HEK293T (cell line): ENCODE measurements around the gene BRF1.

Experiments
- CTCF ChIA-PET: fragments of 350-600 bp; formaldehyde crosslinking; extraction: SDS; loops from one replicate; lab custom pipeline; 2021; ENCODE audit warnings: antibody characterized with exemption, inconsistent platforms; lab: Yijun Ruan, JAX
- POLR2A ChIA-PET: fragments of 350-600 bp; formaldehyde crosslinking; extraction: SDS; loops from one replicate; lab custom pipeline; 2020; ENCODE audit warnings: antibody characterized with exemption, inconsistent platforms; lab: Yijun Ruan, JAX
- DNase-seq: peaks from one replicate; pipeline ENCODE4 v3.0.0; 2012; ENCODE audit warnings: mixed read lengths; ENCODE audit errors: extremely low spot score
- ARNT ChIP-seq: fragments of 450-650 bp; IDR thresholded peaks from 2 replicates; pipeline ENCODE4 v1.6.1; 2017; ENCODE audit warnings: mild to moderate bottlenecking
- BHLHE40 ChIP-seq: fragments of 450-650 bp; IDR thresholded peaks from 2 replicates; pipeline ENCODE4 v1.6.1; 2016; ENCODE audit warnings: mild to moderate bottlenecking, moderate library complexity, borderline replicate concordance
- CTBP1 ChIP-seq: fragments of 450-650 bp; IDR thresholded peaks from 2 replicates; pipeline ENCODE4 v1.6.1; 2016; ENCODE audit warnings: borderline replicate concordance
- ELF4 ChIP-seq: fragments of 450-650 bp; IDR thresholded peaks from 2 replicates; pipeline ENCODE4 v1.6.1; 2017; ENCODE audit warnings: antibody characterized with exemption
- FOXA1 ChIP-seq: fragments of 450-650 bp; IDR thresholded peaks from 2 replicates; pipeline ENCODE4 v1.6.1; 2016; ENCODE audit warnings: mild to moderate bottlenecking
- FOXK2 ChIP-seq: fragments of 450-650 bp; IDR thresholded peaks from 2 replicates; pipeline ENCODE4 v1.6.1; 2016; ENCODE audit warnings: mild to moderate bottlenecking
- FOXM1 ChIP-seq: fragments of 450-650 bp; IDR thresholded peaks from 2 replicates; pipeline ENCODE4 v1.6.1; 2017; ENCODE audit warnings: mild to moderate bottlenecking, borderline replicate concordance
- HDGF ChIP-seq: fragments of 450-650 bp; IDR thresholded peaks from 2 replicates; pipeline ENCODE4 v1.6.1; 2017; ENCODE audit warnings: antibody characterized with exemption, borderline replicate concordance
- L3MBTL2 ChIP-seq: fragments of 450-650 bp; conservative IDR thresholded peaks from 2 replicates; pipeline ENCODE4 v1.6.1; 2016; ENCODE audit warnings: mild to moderate bottlenecking
- LEF1 ChIP-seq: fragments of 450-650 bp; IDR thresholded peaks from 2 replicates; pipeline ENCODE4 v1.6.1; 2017; ENCODE audit warnings: mild to moderate bottlenecking, borderline replicate concordance
- NFRKB ChIP-seq: fragments of 450-650 bp; IDR thresholded peaks from 2 replicates; pipeline ENCODE4 v1.6.1; 2016; ENCODE audit warnings: mild to moderate bottlenecking, moderate library complexity
- PKNOX1 ChIP-seq: fragments of 450-650 bp; IDR thresholded peaks from 2 replicates; pipeline ENCODE4 v1.6.1; 2016
- SP1 ChIP-seq: fragments of 450-650 bp; IDR thresholded peaks from 2 replicates; pipeline ENCODE4 v1.6.1; 2017
- SUZ12 ChIP-seq: fragments of 450-650 bp; IDR thresholded peaks from 2 replicates; pipeline ENCODE4 v1.6.1; 2016; ENCODE audit warnings: mild to moderate bottlenecking
- TARDBP ChIP-seq: fragments of 450-650 bp; IDR thresholded peaks from 2 replicates; pipeline ENCODE4 v1.6.1; 2016
- ZNF384 ChIP-seq: fragments of 450-650 bp; IDR thresholded peaks from 2 replicates; pipeline ENCODE4 v1.6.1; 2016

BRF1 gene

GRCh38 chr14:105229099-105229655, 71.6 kb downstream of the BRF1 start:
- no peak for DNase-seq
- ChIA-PET CTCF (no interaction called here), POLR2A (no interaction called here)
- no peak for TF ChIP-seq ZNF384
- TF ChIP-seq NFRKB, result no peak
- no peak for TF ChIP-seq LEF1
- no peak for TF ChIP-seq PKNOX1
- no peak for TF ChIP-seq ELF4
- no peak for TF ChIP-seq ARNT
- TF ChIP-seq FOXA1, result no peak
- TF ChIP-seq SP1, result no peak
- TF ChIP-seq SUZ12, result no peak
- TF ChIP-seq FOXK2, result no peak

- DNase-seq, result no peak
- POLR2A ChIA-PET, result no interaction called here
- no peak for TF ChIP-seq L3MBTL2
- no peak for TF ChIP-seq TARDBP
- CTCF ChIA-PET, result no interaction called here
These were observed 72.2 kb downstream of the BRF1 start for GRCh38 chr14:105228562-105228961.

- ChIA-PET POLR2A (no interaction called here), CTCF (no interaction called here)
- no peak for DNase-seq
- TF ChIP-seq SUZ12 (no peak), FOXA1 (no peak), LEF1 (no peak), FOXM1 (no peak), ARNT (no peak), PKNOX1 (no peak), FOXK2 (no peak), CTBP1 (no peak), TARDBP (no peak), SP1 (no peak), BHLHE40 (no peak), HDGF (no peak), NFRKB (no peak), L3MBTL2 (no peak), ZNF384 (no peak)
These were observed 73.5 kb downstream of the BRF1 start for GRCh38 chr14:105227346-105227745.

- CTCF ChIA-PET, result no interaction called here
- no peak for TF ChIP-seq ZNF384
- TF ChIP-seq PKNOX1, result no peak
- no peak for TF ChIP-seq SUZ12
- no peak for TF ChIP-seq ELF4
- TF ChIP-seq FOXA1, result no peak
- TF ChIP-seq BHLHE40, result no peak
- no peak for TF ChIP-seq FOXM1
- TF ChIP-seq HDGF, result no peak
- TF ChIP-seq SP1, result no peak
- TF ChIP-seq FOXK2, result no peak
- TF ChIP-seq ARNT, result no peak
- POLR2A ChIA-PET, result no interaction called here
- no peak for DNase-seq
These were observed 74.6 kb downstream of the BRF1 start for GRCh38 chr14:105226198-105226597.

- no peak for TF ChIP-seq FOXA1
- no peak for TF ChIP-seq NFRKB
- no peak for TF ChIP-seq CTBP1
- no peak for TF ChIP-seq HDGF
- no peak for TF ChIP-seq L3MBTL2
- no peak for TF ChIP-seq LEF1
- no peak for TF ChIP-seq BHLHE40
- no peak for TF ChIP-seq ARNT
- TF ChIP-seq SUZ12, result no peak
- no peak for TF ChIP-seq ZNF384
- TF ChIP-seq ELF4, result no peak
- no peak for TF ChIP-seq FOXK2
- TF ChIP-seq PKNOX1, result no peak
- no peak for TF ChIP-seq SP1
- CTCF ChIA-PET, result no interaction called here
- POLR2A ChIA-PET, result no interaction called here
These were observed 75.8 kb downstream of the BRF1 start for GRCh38 chr14:105224845-105225570.

GRCh38 chr14:105223770-105224544, 76.8 kb downstream of the BRF1 start:
- TF ChIP-seq ARNT, result no peak
- TF ChIP-seq SUZ12, result no peak
- TF ChIP-seq HDGF, result no peak
- TF ChIP-seq NFRKB, result no peak
- no peak for TF ChIP-seq BHLHE40
- no peak for TF ChIP-seq L3MBTL2
- no peak for TF ChIP-seq SP1
- no peak for DNase-seq
- ChIA-PET CTCF (no interaction called here), POLR2A (no interaction called here)

More at GRCh38 chr14:105224845-105225570, 75.8 kb downstream of the BRF1 start:
- DNase-seq, result no peak
